Activated naive CD4-positive, alpha-beta T cell treated with anti-CD3 and anti-CD28 coated beads, Interleukin-2, amount 50 U/mL, for 72 hours (primary cell): Measurements from ENCODE around the gene CEP76. TPM values are rescaled to one million over a fixed set of nuclear protein-coding genes. Genes with fewer than 3 reads are reported as not detected.

Experiments
- ATAC-seq, 2 donors: fragments of 150-1000 bp; cut with Tn5 transposase; 2 replicates each; pipeline ENCODE4 v1.10.0; 2021; ENCODE audit warnings: mild to moderate bottlenecking in 2 of 2, moderate library complexity in 2 of 2
- DNase-seq, 2 donors: peaks; one replicate each; pipeline ENCODE4 v3.0.0; 2021 to 2022; ENCODE audit warnings: low spot score in 2 of 2
- H3K27ac Mint-ChIP-seq, 2 donors: one replicate each; pipeline ENCODE4 v1.8.0; 2022; ENCODE audit warnings: mild to moderate bottlenecking in 2 of 2, mixed read lengths in 2 of 2
- H3K36me3 Mint-ChIP-seq, 2 donors: one replicate each; pipeline ENCODE4 v1.8.0; 2022; ENCODE audit warnings: mixed read lengths in 2 of 2
- H3K9me3 Mint-ChIP-seq, 2 donors: one replicate each; pipeline ENCODE4 v1.8.0; 2022; ENCODE audit warnings: mixed read lengths in 2 of 2
- total RNA-seq, 2 donors: library from RNA; stranded (reverse); gene quantifications; one replicate each; pipeline ENCODE4 v1.2.3, GENCODE V29; 2022

Gene CEP76, protein sequence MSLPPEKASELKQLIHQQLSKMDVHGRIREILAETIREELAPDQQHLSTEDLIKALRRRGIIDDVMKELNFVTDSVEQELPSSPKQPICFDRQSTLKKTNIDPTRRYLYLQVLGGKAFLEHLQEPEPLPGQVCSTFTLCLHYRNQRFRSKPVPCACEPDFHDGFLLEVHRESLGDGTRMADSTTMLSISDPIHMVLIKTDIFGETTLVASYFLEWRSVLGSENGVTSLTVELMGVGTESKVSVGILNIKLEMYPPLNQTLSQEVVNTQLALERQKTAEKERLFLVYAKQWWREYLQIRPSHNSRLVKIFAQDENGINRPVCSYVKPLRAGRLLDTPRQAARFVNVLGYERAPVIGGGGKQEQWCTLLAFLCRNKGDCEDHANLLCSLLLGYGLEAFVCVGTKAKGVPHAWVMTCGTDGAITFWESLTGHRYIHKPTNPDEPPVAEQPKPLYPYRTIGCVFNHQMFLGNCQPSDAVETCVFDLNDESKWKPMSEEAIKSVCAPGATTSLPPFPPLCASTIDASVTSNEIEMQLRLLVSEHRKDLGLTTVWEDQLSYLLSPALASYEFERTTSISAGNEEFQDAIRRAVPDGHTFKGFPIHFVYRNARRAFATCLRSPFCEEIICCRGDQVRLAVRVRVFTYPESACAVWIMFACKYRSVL
- total RNA-seq = 10 to 100 TPM; 10.9 to 13.2 TPM

DNA sequence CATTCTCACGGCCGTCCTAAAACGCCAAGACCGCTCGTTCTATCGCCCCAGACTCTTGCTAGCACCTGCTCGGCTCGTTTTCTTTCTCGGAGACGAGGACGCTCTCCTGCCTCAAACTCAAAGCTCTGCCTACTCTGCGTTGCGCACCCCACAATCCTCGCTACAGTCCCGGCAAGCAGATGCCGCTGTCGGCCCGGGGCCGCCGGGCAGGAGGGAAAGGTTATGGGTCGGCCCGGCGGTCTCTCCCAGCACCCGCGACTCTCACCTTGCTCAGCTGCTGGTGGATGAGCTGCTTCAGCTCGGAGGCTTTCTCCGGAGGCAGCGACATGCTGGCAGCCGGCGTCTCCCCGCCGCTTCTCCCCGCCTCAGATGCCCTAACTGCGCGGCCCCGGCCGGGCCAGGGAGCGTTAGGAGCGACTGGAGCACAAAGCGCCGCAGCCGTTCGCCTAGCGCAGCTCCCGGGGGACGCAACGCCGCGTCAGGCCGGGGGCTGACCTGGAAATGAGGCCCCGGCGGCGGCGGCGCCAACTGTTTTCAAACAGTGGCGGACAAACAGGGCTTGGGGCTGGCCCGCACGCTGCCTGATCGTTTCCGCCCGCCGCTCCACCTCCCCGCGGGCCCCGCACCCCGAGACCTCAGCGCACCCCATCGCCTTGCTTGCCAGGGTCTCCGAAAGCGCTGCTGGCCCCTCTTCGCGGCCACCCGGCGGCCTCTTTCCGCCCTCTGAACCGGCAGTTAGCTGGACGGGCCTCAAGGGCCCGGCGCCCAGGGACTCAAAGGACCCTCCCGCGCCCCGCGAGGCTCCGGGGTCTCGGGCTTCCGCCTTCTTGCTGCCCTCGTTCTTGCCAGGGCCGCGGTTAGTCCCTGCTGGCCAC is at the start of gene CEP76, which contains the start of gene PSMG2:
CEP76 (minus strand) TSS at position 503 of the 875 bp plus-strand sequence; CDS start at position 328, 175 bp downstream.
PSMG2 (plus strand) TSS at position 822 of the 875 bp plus-strand sequence. CDS start 66 bp downstream, outside the sequence.
- Mint-ChIP-seq H3K36me3 (peaks cover 22% of the 10 kb centered on the region in 2 donors), H3K9me3 (no peaks in the 10 kb centered on the region), H3K27ac (peak within 1 kb of the TSS; percentile 96 to 100)
- DNase-seq (peak; percentile 82 to 85), ATAC-seq (peak; percentile 80 to 91)

DNA sequence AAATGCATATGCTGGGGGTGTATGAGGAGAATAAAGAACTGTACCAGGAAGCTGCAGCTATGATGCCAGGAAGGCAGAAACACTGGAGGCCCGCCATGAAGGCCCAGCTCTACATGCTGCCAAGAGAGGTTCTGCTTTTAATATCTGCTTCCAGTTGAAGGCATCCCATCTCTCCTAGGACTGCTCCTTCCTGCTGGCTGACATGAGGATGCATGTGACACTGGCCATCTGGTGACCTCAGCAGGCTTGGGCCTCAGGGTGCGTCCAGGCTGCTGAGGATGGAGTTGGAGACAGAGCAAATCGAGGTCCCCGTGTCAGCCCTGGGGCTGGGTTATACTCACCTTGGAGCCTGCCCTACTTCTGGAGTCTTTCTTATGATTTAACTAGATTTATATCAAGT is 49.4 kb upstream of the CEP76 start:
- ATAC-seq (no peak), DNase-seq (no peak)
- Mint-ChIP-seq H3K36me3 (no peaks in the 10 kb centered on the region), H3K27ac (no peak overlapping the region), H3K9me3 (no peaks in the 10 kb centered on the region)

DNA sequence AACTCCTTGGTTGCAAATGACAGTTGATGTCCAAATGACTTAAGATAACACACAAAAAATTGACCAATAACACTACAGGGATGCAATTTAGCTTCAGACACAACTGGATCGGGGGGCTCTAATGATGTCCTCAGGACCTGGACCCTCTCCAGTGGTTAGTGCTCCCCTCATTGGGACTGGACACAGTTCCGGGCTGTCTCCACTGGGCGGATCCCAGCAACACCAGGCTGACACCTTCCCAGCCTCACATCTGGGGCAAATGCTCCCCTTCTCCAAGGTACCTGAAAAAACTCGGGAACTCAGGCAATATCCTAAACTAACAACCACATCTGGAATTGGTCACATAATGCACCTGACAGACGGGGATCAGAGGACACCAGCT is 49.0 kb upstream of the CEP76 start:
- H3K9me3 Mint-ChIP-seq = no peaks in the 10 kb centered on the region
- H3K27ac Mint-ChIP-seq = no peak overlapping the region
- DNase-seq (no peak), ATAC-seq (no peak)
- no peaks in the 10 kb centered on the region for H3K36me3 Mint-ChIP-seq

DNA sequence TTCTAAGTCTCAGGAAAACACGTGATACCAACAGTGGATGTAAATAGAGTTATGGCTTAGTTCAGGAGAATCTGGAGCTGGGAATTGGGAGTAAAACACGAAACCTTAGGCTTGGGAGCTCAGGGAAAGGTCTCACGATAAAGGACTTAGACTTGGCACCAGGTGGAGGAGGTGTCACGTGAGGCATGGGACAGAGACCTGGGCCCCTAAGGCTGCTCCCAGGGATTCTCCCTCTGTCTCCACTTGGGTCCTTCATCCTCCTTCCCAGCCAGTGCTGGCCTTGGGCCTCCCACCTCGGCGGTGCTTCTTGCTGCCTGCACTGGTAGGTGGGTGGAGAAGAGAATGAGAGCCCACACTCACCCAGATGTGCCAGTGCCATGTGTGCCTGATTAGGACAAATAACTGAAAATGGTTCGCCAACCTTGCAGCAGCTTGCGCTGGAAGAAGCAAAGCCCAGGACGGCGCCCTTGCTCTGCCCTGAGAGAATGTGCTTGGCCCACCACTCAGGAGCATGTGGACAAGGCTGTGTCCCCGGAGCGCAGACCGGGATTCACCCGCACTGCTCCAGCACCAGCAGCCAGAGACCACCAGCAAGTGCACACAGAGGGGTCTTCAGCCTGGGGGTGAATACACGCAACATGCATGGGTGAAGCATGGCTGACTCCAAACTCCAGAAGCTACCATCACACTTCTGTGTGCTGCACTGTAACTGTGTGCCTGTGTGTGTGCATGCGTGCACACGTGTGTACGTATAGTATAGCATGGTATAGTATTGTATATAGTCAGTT is 48.4 kb upstream of the CEP76 start:
- ATAC-seq (no peak), DNase-seq (no peak)
- H3K27ac Mint-ChIP-seq = peak overlapping the region in 1 of 2 donors; percentile 39
- H3K36me3 Mint-ChIP-seq = no peaks in the 10 kb centered on the region
- no peaks in the 10 kb centered on the region for H3K9me3 Mint-ChIP-seq

DNA sequence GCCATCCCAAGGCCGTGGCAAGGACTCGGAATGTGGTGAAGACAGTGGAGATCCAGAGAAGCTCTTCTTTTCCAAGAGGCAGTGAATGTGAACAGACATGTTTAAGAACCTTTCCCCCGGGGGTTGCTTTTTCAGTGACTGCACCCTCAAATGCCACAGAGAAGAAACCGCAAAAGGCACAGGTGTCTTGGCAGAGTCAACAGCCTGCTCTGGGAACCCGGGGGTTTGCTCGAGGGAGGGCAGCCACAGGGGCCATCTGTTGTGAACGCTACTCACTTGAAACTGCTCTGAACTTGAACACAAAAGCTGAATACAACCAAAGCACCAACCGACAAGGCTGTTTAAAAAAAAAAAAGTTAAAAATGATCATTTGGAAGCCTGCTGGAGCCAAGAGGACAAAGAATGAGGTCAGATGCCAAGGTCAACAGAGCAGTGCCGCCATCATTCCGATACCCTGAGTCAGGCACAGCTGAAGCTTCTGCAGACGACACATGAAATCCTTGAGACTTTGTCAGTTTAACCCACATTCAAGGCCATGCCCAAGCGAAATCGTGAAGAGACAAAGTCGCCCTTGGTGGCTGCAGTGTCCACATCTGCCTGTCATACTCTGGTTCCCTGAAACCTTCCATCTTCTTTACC is 47.7 kb upstream of the CEP76 start:
- Mint-ChIP-seq H3K9me3 (no peaks in the 10 kb centered on the region), H3K36me3 (no peaks in the 10 kb centered on the region), H3K27ac (peak overlapping the region in 1 of 2 donors; percentile 39)
- peak in 1 of 2 donors; percentile 13 for DNase-seq
- ATAC-seq = peak; percentile 58 to 80

DNA sequence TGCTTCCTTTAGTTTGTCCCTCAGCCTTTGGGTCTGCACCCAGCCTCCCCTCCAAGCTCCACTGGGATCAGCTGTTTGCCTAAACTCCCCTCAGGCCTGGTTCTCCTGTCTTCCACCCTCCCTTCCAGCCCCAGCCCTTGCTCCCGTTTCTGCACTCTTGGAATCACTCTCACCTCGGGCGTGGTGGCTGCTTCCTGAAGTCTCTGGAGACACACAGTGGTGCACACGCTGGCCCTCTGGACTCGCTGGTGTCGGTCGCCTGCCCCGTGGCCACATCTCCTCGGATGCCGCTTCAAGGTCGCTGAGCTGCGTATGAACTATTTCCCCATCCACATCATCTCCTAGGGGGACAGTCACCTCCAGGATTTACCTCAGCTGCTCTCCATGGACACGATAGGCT is 46.6 kb upstream of the CEP76 start:
- Mint-ChIP-seq H3K36me3 (no peaks in the 10 kb centered on the region), H3K9me3 (no peaks in the 10 kb centered on the region), H3K27ac (no peak overlapping the region)
- DNase-seq (no peak), ATAC-seq (no peak)

DNA sequence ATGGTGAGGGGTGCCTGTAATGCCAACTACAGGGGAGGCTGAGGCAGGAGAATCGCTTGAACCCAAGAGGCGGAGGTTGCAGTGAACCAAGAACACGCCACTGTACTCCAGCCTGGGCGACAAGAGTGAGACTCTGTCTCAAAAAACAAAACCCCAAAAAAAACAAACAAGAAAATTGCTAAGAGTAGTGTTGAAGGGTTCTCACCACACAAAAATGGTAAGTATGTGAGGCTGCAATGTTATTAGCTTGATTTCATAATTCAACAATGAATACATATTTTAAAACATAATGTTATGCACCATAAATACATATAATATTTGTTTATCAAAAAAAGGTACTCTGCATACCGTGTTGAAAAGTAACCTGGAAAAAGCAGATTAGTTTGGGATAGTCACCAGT is 46.1 kb upstream of the CEP76 start:
- Mint-ChIP-seq H3K9me3 (no peaks in the 10 kb centered on the region), H3K27ac (peak overlapping the region in 1 of 2 donors; percentile 65), H3K36me3 (no peaks in the 10 kb centered on the region)
- DNase-seq (no peak), ATAC-seq (no peak)

DNA sequence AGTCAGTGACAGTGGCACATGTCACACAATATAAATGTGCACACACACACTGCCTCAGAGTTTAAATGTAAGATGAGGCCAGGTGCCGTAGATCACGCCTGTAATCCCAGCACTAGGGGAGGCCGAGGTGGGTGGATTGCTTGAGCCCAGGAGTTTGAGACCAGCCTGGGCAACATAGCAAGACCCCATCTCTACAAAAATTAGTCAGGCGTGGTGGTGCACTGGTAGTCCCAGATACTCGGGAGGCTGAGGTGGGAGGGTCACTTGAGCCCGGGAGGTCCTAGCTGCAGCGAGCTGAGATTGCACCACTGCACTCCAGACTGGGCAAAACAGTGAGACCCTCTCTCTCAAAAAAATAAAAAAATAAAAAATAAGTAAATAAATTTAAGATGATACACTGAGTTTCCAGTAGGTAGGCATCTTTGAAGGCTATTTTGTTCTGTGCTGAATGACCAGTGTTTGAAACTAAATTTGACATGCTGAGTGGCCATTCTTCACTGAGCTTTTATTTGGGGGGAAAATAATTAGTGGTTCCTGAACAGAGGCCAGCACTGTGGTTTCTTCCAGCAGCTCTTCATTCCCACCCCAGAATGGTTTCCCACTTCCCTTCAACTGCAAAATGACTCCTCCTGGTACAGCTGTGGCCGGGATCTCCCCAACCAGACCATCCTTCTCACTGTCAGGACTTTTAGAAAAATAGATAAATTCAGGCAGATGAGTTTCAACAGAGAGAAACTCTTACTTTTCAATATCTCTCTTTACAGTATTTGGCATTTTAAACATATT is 45.2 kb upstream of the CEP76 start:
- no peak for DNase-seq
- Mint-ChIP-seq H3K36me3 (no peaks in the 10 kb centered on the region), H3K27ac (peak overlapping the region in 1 of 2 donors; percentile 65), H3K9me3 (no peaks in the 10 kb centered on the region)
- no peak for ATAC-seq

DNA sequence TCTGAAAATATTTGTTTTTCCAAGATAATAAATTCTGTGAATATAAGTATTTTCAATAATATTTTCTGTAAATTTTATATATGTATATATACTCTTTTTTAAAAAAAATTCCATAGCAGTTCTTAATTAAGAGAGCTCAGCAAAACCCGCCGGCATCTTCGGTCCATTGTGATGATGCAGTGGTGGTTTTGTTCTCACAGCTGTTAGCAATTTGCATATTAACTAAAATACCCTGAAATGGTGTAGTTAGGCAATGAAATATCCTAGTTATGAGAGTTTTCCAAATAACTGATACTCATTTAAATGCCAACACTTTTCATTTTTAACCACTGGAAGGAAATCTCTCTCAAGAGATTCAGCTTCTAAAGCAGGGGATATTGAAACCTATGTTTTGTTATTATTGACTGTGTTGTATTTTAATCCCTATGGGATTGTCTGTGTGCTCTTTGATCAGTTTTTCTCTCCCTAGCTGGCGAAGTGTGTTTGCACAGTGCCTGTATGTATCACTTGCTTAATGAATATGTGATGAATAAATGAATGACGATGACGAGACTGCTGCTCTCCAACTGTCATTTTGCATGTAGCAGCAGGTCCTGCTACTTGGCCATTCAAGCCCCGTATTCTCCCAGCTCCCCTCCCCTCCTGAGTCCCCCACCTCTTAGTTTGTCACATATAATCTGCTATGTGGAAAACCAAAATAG is 42.7 kb upstream of the CEP76 start:
- no peak for ATAC-seq
- no peak for DNase-seq
- no peak overlapping the region for H3K27ac Mint-ChIP-seq
- H3K36me3 Mint-ChIP-seq = no peaks in the 10 kb centered on the region
- no peaks in the 10 kb centered on the region for H3K9me3 Mint-ChIP-seq

DNA sequence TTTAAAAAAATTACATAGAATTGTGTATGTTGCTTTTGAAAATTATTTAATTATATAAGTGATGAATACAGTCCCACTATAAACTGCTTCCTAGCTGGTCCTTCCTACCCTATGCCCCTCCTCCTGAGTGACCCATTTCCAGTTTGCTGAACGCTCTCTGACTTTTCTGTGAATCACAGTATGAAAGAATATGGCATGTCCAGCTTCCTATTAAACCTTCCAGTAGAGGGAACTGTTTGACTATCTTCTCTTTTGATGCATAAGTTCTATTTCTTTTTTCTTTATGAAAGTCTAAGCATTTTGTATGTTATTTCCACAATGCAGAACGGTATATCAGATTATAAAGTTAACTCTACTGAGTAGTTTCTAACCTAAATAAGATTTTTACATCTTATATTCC is 41.6 kb upstream of the CEP76 start:
- H3K27ac Mint-ChIP-seq = no peak overlapping the region
- no peaks in the 10 kb centered on the region for H3K36me3 Mint-ChIP-seq
- no peaks in the 10 kb centered on the region for H3K9me3 Mint-ChIP-seq
- peak; percentile 63 to 70 for ATAC-seq
- DNase-seq = no peak

DNA sequence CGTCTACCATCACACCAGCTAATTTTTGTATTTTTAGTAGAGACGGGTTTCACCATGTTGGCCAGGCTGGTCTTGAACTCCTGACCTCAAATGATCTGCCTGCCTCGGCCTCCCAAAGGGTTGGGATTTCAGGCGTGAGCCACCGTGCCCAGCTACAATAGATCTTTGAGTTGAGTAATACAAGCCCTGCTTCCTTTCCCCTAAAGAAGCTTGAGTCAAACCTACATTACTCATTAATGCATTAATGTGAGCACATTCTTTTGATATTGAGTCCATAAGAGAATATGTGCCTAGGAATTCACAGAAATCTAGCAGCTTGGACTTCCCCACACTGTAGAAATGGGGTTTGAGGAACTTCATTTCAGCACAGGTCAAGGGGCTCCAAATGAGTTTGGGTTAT is 39.9 kb upstream of the CEP76 start:
- DNase-seq (no peak), ATAC-seq (no peak)
- no peak overlapping the region for H3K27ac Mint-ChIP-seq
- H3K9me3 Mint-ChIP-seq = no peaks in the 10 kb centered on the region
- H3K36me3 Mint-ChIP-seq = no peaks in the 10 kb centered on the region

DNA sequence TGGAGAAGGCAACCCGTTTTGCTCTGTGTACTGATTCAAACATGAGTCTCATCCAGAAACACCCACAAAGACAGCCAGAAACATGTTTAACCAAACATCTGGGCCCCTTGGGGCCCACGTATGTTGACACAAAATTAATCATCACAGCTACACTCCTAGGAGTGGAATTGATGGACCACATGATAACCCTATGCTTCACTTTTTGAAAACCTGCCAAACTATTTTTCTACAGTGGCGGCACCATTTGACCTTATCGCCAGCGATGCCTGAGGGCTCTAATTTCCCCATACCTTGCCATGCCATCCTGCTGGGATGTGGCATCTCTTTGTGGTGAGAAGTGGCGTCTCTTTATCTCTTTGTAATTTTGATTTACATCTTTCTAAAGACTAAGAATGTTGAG is 38.8 kb upstream of the CEP76 start:
- H3K36me3 Mint-ChIP-seq = no peaks in the 10 kb centered on the region
- no peak for DNase-seq
- H3K27ac Mint-ChIP-seq = no peak overlapping the region
- H3K9me3 Mint-ChIP-seq = no peaks in the 10 kb centered on the region
- ATAC-seq = peak in 1 of 2 donors; percentile 43

DNA sequence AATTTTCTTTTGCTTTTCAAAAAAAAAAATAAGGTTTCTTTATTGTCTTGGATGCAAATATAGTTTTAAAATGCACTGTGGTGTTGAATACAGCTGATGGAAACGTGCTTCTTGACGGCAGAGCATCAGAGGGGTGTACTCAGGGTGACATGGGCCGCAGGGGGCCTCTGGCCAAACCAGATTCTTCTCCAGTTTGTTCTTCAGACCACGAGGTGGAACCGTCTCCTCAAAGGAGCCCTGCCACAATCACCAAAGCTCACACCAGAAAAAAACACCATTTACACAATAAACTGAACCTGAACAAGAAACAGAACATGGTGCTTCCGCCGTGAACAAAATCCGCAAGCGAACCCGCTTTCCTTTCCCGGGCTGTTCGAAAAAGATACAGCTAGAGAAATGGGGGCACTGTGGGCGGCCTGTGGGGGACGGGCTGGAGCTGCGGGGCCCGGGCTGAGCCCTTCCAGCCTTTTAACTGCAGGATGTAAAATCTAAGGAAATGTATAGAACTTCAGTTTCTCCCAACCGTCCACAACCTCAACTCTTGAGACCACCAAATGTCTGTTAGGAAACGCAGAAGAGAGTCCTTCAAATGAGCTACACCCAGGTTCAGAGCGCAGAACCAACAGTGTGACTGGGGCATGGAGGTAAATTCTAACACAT is 34.9 kb upstream of the CEP76 start:
- Mint-ChIP-seq H3K36me3 (no peaks in the 10 kb centered on the region), H3K9me3 (no peaks in the 10 kb centered on the region), H3K27ac (no peak overlapping the region)
- no peak for DNase-seq
- ATAC-seq = no peak
